SU-DHL-6 (cell line): ENCODE results near the gene CLTB.

ENCODE experiments used
- H2AFZ ChIP-seq: fragments of 200-600 bp; sonication (generic); 2 replicates; pipeline ENCODE4 v1.6.1; 2014; ENCODE audit warnings: low read depth, mild to moderate bottlenecking, moderate library complexity, mixed read lengths, antibody characterized with exemption, low read length; ENCODE audit not compliant: severe bottlenecking
- H3F3A ChIP-seq: fragments of 200-600 bp; shearing (Covaris generic); 2 replicates; pipeline ENCODE4 v1.6.0; 2016; ENCODE audit warnings: antibody characterized with exemption, mild to moderate bottlenecking; ENCODE audit not compliant: insufficient read depth
- H3K27ac ChIP-seq: fragments of 200-600 bp; sonication (generic); 2 replicates; pipeline ENCODE4 v1.5.1; 2016; ENCODE audit warnings: low read depth, mild to moderate bottlenecking, low read length, moderate library complexity, mixed read lengths
- H3K27me3 ChIP-seq: fragments of 200-600 bp; sonication (generic), shearing (Covaris generic); 2 replicates; pipeline ENCODE4 v1.6.0; 2014; ENCODE audit warnings: mild to moderate bottlenecking, low read length
- H3K36me3 ChIP-seq: fragments of 200-600 bp; sonication (generic); 2 replicates; pipeline ENCODE4 v1.6.1; 2014; ENCODE audit warnings: mild to moderate bottlenecking, low read length, mixed read lengths
- H3K4me2 ChIP-seq: fragments of 300-600, 200-600 bp; shearing (Covaris generic), sonication (generic); 2 replicates; pipeline ENCODE4 v1.6.0; 2014; ENCODE audit warnings: low read length, low read depth, mild to moderate bottlenecking; ENCODE audit not compliant: poor library complexity, severe bottlenecking
- H3K4me3 ChIP-seq: fragments of 200-600 bp; sonication (generic); 2 replicates; pipeline ENCODE4 v1.5.1; 2014; ENCODE audit warnings: antibody characterized with exemption, low read length, mild to moderate bottlenecking, mixed read lengths; ENCODE audit not compliant: insufficient read depth, poor library complexity, severe bottlenecking
- H3K79me2 ChIP-seq: fragments of 200-600 bp; sonication (generic); 2 replicates; pipeline ENCODE4 v1.6.1; 2014; ENCODE audit warnings: mild to moderate bottlenecking, low read length, moderate library complexity; ENCODE audit not compliant: insufficient read depth
- H3K9ac ChIP-seq: fragments of 200-600 bp; sonication (generic); 2 replicates; pipeline ENCODE4 v1.7.0; 2014; ENCODE audit warnings: mild to moderate bottlenecking, low read length
- H3K9me2 ChIP-seq: fragments of 200-600 bp; sonication (generic); replicated peaks from 2 replicates; pipeline ENCODE4 v1.6.1; 2014; ENCODE audit warnings: low read length; ENCODE audit not compliant: insufficient read depth
- H3K9me3 ChIP-seq: fragments of 200-600 bp; sonication (generic); 2 replicates; pipeline ENCODE4 v1.6.1; 2014; ENCODE audit warnings: low read length, mixed read lengths; ENCODE audit not compliant: insufficient read depth
- H4K20me1 ChIP-seq: fragments of 200-600 bp; sonication (generic); 2 replicates; pipeline ENCODE4 v1.6.1; 2014; ENCODE audit warnings: low read depth, mild to moderate bottlenecking, antibody characterized with exemption, low read length, moderate library complexity, mixed read lengths
- CTCF ChIP-seq: fragments of 200-600 bp; sonication (generic); IDR thresholded peaks from one replicate; pipeline ENCODE4 v1.5.1; 2017; ENCODE audit warnings: antibody characterized with exemption, mild to moderate bottlenecking, low read length, moderate library complexity; ENCODE audit not compliant: insufficient read depth, poor library complexity, severe bottlenecking
- EZH2phosphoT487 ChIP-seq: fragments of 200-600 bp; sonication (generic), shearing (Covaris generic); conservative IDR thresholded peaks from 2 replicates; pipeline ENCODE4 v1.6.1; 2018; ENCODE audit warnings: mild to moderate bottlenecking, antibody characterized with exemption, low read length, moderate library complexity, mixed read lengths

The CLTB gene

GRCh38 chr5:176440927-176441706 is 24.8 kb upstream of the CLTB start:
- no peaks in the 10 kb centered on the region for H3K9me2 ChIP-seq
- H3F3A ChIP-seq = no peaks in the 10 kb centered on the region
- no peak overlapping the region for H2AFZ ChIP-seq
- no peak overlapping the region for H3K9ac ChIP-seq
- H4K20me1 ChIP-seq = no peaks in the 10 kb centered on the region
- no peaks in the 10 kb centered on the region for H3K9me3 ChIP-seq
- no peak for TF ChIP-seq EZH2phosphoT487
- TF ChIP-seq CTCF = no peak
- H3K27ac ChIP-seq = no peak overlapping the region
- H3K4me2 ChIP-seq = no peak overlapping the region
- H3K27me3 ChIP-seq = no peaks in the 10 kb centered on the region
- H3K36me3 ChIP-seq = no peaks in the 10 kb centered on the region
- H3K4me3 ChIP-seq = no peak overlapping the region
- H3K79me2 ChIP-seq = no peaks in the 10 kb centered on the region

- Histone ChIP-seq H3K4me2 (no peak overlapping the region), H3K27ac (no peak overlapping the region), H3K9me2 (no peaks in the 10 kb centered on the region), H3K9ac (no peak overlapping the region), H3K79me2 (no peaks in the 10 kb centered on the region), H3K27me3 (no peaks in the 10 kb centered on the region), H3K9me3 (no peaks in the 10 kb centered on the region), H3K36me3 (no peaks in the 10 kb centered on the region), H3K4me3 (no peak overlapping the region), H2AFZ (no peak overlapping the region), H4K20me1 (no peaks in the 10 kb centered on the region), H3F3A (no peaks in the 10 kb centered on the region)
- TF ChIP-seq EZH2phosphoT487 = no peak
- TF ChIP-seq CTCF = no peak
Measured at GRCh38 chr5:176438959-176439757, 22.8 kb upstream of the CLTB start.

GRCh38 chr5:176436656-176437055 is 20.3 kb upstream of the CLTB start:
- no peaks in the 10 kb centered on the region for H3K79me2 ChIP-seq
- H3F3A ChIP-seq = no peaks in the 10 kb centered on the region
- H3K27ac ChIP-seq = no peak overlapping the region
- no peaks in the 10 kb centered on the region for H3K36me3 ChIP-seq
- no peak overlapping the region for H3K4me2 ChIP-seq
- TF ChIP-seq EZH2phosphoT487 = no peak
- no peak for TF ChIP-seq CTCF
- H4K20me1 ChIP-seq = no peaks in the 10 kb centered on the region
- no peak overlapping the region for H3K9ac ChIP-seq
- no peak overlapping the region for H3K4me3 ChIP-seq
- H3K27me3 ChIP-seq = no peaks in the 10 kb centered on the region
- H2AFZ ChIP-seq = no peak overlapping the region
- no peaks in the 10 kb centered on the region for H3K9me3 ChIP-seq
- H3K9me2 ChIP-seq = no peaks in the 10 kb centered on the region
